ENCODE measurements around the gene CCT7. TPM values are rescaled to one million over a fixed set of nuclear protein-coding genes. Genes with fewer than 3 reads are reported as not detected.

CCT7 gene
- total RNA-seq = 190 TPM
- long read RNA-seq, transcript CCT7-201 (12 exons, 1,916 nt) = major isoform, 859 of 916 reads
- long read RNA-seq, partial matches to known transcripts = 25 of 916 reads
- long read RNA-seq, other reads (novel, unspliced or antisense) = 24 of 916 reads

DNA sequence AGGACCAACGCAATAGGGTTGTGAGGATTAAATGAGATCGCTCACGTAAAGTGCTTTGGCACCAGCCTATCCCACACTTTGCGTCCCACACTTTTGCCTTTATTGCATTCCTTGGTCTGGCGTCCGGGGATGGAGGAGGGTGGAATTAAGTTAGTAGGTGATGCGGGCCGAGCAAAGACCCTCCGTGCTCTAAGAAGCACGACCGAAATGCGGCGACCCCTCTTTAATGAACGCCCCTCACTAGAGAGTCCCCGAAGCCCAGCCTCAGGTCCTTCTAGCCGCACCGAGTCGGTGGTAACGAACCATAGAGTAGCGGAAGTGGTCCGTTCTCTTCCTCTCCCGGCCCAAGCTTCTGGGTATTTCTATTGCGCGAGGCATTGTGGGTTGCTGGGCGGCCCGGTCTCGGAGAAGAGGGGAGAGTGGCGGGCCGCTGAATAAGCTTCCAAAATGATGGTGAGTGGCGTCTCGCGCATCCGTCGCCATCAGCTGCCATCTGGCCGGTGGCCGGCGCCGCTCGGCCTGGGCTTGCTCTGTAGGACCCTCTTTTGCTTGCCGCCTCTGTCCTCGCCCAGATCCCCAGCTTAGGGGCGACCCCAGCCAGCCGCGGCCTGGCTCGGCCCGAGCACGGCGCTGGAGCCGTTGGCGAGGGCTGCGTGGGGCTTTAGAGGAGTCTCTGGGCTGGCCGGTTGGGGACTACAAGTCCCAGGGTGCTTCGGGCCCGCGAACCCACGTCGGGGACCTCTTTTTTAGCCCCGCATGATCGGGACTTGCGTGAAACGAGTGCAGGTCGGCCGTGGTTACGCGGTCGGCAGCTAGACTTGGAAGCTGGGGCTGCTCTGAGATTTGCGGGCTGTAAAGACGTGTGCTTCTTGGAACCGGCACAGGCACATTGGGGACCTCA is at the start of gene CCT7:
Gene CCT7, plus strand, starts transcription at position 377 of the 901 bp plus-strand sequence. Its CDS starts 71 bp downstream, at position 448.
- peak; percentile 92 for DNase-seq (ENCODE audit: low spot score)

DNA sequence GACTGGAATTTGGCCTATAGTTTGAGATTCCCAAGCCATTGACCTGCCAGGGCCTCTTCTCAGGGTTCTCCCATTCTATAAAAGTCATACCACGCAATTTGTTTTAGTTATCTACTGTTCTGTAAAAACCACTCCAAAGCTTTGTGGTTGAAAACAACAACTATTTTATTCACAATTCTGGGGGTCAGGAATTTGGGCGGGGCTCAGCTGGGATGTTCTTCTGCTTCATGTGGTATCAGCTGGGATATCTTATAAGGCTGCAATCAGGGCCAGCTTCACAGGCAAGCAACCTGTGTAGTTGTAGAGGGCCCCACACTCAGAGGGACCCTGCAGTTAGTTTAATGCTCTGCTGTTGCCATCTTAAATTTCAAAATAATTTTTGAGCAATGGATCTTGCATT is 48.1 kb upstream of the CCT7 start:
- DNase-seq (ENCODE audit: low spot score) = peak; percentile 24

DNA sequence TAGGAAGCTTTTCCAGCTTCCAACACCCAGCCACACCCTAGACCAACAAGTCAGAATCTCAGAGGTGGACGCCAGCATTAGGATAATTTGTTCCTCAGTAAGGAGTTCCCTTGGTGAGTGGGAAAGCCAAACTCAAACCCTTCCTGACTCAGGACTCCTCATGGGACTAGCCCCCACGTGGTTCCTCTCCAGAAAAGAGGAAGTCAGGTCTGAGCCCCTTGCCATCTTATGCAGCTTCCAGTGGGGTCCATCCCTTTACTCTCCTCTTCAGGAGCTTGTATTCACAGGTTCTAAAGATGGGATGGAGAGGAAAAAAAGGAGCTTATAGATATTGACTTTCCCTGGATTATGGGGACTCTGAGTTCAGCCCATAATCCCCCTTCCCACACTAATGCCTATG is 46.6 kb upstream of the CCT7 start:
- no peak for DNase-seq (ENCODE audit: low spot score)

DNA sequence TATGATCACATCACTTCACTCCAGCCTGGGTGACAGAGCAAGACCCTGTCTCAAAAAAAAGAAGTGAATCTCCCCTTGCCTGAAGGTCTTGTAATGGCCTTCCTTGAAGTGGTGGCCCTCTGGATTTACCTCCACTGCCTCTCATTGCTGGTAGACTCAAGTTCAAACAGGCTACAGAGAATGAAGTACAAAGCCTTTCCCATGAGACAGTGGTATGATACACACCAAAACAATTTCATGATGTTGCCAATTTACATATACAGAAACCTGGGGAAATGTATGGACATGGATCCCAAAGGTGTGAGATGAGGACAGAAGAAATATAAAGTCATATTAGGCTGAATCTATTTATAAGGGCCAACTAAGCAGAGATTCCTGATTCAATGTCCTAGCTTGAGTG is 36.5 kb upstream of the CCT7 start:
- DNase-seq (ENCODE audit: low spot score) = no peak

DNA sequence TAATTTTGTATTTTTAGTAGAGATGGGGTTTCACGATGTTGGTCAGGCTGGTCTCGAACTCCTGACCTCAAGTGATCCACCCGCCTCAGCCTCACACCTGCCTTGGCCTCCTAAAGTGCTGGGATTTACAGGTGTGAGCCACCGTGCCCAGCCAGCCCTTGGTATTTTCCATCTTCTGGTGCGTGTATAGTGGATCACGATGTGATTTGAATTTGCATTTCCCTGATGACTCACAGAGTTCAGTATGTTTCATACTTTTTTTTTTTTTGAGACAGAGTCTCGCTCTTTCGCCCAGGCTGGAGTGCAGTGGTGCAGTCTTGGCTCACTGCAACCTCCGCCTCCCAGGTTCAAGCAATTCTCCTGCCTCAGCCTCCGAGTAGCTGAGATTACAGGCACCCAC is 33.8 kb upstream of the CCT7 start:
- DNase-seq (ENCODE audit: low spot score) = peak; percentile 51

DNA sequence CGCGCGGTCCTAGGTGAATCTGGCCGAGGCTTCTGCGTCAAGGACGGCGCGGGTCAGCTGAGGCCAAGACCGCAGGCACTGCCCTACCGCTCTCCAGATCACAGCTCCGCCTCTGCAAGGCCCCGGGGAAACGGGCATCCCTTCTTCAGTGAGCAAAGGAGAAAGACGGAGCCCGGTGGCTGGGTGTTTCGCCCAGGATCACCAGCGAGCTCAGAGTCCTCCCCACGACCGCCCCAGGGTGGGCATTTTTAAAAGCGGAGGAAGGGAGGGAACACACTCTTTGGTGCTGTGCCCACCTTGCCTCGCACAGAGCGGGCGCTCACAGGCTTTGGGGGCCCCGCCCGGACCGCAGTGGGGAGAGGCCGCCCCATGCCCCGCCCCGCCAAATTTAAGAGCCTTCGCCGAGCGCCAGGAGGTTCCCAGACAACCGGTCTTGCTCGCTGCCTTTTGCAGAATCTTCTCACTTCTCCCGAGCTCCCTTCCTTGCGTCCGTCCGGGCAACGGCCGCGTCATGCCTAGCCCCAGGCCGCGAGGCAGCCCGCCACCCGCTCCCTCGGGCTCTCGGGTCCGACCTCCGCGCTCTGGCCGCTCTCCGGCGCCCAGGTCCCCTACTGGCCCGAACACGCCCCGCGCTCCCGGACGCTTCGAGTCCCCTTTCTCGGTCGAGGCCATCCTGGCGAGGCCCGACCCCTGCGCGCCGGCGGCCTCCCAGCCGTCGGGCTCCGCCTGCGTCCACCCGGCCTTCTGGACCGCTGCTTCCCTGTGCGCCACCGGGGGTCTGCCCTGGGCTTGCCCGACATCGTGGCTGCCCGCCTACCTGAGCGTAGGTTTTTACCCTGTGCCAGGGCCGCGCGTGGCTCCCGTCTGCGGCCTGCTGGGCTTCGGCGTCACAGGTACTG is 31.7 kb upstream of the CCT7 start, which contains the start of gene NOTO:
Gene NOTO, plus strand, starts transcription at position 419 of the 899 bp plus-strand sequence. Its CDS starts 93 bp downstream, at position 512.
- peak; percentile 87 for DNase-seq (ENCODE audit: low spot score)

DNA sequence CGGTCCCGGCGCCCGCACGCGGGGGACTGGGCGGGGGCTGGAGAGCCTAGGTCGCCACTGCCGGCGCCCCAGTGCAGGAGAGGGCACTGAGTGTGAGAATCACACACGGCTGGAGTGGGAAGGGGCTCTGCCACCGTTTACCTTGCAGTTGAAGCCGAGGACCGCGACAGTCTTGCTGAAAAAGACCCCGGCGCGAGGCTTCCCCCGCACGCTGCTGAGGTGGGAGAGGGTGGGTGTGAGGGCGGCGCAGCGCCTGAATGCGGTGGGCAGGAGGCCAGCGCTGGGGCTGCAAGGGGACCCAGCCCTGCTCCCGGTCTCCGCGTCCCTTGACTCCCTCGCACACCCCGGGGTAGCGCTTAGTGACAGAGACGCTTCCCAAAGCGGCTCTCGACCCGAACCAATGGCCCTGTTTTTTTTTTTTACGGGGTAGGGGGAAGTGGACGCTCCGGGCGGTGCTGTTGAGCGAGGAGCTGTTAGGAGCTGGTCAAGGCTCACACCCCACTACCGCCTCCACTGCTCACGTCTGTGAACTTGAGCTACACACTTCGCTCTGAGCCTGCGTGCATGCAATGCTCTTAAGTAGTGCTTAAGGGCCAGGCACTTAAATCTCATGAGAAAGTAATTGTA is 30.9 kb upstream of the CCT7 start:
- DNase-seq (ENCODE audit: low spot score) = peak; percentile 62

DNA sequence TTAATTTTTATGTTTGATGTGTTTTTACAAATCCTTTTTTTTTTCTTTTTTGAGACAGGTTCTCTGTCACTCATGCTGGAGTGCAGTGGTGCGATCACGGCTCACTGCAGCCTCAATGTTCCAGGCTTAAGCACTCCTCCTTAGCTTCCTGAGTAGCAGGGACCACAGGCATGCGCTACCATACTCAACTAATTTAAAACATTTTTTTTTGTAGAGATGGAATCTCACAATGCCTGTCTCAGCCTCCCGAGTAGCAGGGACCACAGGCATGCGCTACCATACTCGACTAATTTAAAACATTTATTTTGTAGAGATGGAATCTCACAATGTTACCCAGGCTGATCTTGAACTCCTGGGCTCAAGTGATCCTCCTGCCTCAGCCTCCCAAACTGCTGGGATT is 28.5 kb upstream of the CCT7 start:
- DNase-seq (ENCODE audit: low spot score) = no peak

DNA sequence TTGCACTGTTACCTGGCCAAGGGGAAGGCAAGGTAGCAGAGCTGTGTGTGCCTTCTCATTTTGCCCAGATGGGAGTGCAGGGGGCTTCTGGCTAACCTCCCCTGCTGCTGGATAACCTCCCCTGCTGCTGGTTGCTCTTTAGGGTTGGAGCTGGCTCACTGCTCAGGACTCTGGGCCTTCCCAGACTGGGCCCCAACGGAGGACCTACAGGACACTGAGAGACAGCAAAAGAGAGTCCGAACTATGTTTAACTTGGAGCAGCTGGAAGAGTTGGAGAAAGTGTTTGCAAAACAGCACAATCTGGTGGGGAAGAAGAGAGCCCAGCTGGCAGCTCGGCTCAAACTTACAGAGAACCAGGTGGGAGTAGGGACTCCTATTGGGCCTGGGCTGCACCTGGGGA is 25.9 kb upstream of the CCT7 start:
- no peak for DNase-seq (ENCODE audit: low spot score)

DNA sequence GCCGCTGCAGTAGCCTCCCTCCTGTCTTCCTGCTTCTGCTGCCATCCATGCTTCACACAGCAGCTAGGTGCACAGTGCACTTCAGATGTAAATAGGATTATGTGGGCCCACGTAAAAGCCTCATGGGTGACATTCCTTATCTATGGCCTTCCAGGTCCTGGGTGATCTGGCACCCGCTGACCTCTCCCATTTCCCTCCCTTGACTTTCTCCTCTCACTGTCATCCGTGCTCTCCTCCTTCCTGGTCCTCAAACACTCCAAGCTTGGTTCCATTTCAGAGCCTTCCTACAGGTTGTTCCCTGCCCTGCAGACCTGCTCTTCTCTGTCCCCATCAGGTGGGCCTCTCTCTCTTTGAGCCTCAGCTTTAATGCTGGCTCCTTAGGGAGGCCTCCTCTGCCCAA is 24.1 kb upstream of the CCT7 start:
- DNase-seq (ENCODE audit: low spot score) = no peak

DNA sequence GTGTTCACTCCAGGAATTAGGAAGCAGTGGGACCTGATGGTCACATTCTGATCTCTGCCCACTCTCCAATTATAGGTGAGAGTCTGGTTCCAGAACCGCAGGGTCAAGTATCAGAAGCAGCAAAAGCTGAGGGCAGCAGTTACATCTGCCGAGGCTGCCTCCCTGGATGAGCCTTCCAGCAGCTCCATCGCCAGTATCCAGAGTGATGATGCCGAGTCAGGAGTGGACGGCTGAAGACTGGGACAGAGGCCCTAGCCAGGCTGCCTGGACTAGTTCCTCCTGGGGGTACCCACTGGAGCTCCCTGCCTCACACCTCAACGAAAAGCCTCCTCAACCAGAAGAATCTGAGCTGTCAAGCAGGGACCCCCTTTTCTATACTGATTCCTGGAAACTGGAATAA is 23.4 kb upstream of the CCT7 start:
- DNase-seq (ENCODE audit: low spot score) = no peak

DNA sequence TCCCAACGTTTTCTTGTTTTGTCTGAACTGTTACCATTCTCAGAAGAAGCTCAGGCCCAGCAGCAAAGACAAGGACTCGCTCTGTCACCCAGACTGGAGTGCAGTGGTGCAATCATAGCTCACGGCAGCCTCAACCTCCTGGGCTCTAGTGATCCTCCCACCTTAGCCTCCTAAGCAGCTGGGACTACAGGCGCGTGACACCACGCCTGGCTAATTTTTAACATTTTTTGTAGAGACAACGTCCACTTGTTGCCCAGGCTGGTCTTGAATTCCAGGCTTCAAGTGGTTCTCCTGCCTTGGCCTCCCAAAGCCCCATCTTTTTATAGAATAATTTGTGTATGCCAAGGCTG is 22.0 kb upstream of the CCT7 start:
- DNase-seq (ENCODE audit: low spot score) = no peak

DNA sequence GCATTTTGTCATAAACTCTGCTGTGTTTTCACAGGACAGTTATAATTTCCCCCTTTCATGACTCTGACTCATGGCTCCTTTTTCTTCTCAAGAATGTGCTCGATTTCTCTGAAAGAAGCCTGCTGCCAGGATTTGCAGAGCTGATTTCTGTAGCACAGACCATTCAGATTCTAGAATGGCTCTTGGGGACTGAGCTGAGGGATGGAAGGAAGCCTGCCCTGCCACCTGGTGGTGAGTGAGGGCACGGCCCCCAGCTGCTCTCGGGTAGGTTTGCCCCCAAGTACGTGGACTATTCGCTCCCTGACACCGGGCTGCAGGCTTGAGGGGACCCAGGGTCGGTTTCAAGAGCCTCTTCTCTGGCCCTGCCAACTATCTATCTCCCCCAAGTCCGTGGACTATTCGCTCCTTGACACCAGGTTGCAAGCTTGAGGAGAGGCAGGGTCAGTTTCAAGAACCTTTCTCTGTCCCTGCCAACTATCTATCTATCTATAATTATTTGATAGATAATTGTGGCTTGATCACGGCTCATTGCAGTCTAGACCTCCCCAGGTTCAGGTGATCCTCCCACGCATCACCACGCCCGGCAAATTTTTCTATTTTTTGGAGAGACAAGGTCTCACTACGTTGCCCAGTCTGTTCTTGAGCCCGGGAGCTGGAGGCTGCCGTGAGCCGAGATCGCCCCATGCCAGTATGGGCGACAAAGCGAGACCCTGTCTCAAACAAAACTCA is 21.5 kb upstream of the CCT7 start:
- DNase-seq (ENCODE audit: low spot score) = no peak

DNA sequence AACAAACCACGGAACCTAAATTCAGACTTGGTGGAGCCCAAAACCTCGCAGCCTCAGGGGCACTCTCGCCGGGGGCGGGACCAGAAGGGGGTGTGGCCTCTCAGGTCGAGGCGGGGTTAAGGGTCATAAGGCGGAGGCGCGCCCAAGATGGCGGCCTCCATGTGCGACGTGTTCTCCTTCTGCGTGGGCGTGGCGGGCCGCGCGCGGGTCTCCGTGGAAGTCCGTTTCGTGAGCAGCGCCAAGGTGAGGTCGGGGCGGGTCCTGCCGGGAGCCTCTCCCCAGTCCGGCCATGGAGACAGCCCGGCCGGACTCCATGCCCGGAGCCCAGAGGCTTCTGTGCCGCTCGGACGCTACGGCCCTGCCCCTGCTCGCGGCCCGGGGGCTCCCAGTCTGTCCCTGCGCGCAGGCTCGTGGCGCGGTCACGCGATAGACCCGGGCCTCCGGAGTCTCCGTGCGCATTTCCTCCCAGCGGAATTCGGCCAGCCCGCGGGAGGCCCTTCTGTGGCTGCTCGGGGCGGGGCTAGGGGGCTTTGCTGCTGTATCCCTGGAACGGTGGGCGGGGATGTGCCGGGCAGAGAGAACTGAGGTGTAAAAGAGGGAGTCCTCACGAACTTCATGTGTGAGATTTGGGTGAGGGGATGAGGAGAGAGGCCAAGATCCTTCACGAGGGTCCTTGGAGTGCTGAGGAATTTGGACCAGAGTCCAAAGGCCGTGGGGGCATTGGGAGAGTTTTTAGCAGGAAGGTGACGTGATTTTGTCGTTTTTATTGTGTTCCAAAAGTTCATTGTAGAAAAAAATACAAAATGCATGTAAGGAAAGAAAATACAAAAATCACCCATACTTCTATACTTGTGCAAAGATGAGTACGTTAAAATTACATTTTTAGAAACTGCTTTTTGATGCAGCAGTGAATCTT is 19.7 kb upstream of the CCT7 start, which contains the start of gene SMYD5:
Gene SMYD5, plus strand, starts transcription at position 126 of the 916 bp plus-strand sequence. Its CDS starts 22 bp downstream, at position 148.
- DNase-seq (ENCODE audit: low spot score) = peak; percentile 96

DNA sequence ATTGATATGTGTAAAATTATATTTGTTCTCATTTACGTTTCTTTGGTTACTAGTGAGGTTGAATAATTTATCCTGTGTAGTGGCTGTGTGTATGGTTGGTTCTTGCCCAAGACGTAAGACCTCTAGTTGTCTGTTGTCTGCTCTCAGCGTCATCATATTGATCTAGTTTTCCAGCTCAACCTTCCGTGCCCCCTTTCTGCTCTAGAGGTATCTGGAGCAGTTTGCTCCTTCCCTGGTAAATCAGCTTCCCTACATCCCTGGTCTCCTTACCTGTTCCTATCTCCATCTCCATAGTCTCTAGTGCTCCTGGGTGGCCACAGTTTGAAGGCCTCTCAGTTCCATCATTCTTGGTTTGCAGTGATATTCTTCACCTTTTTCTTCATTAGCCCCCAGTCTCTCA is 18.9 kb upstream of the CCT7 start:
- no peak for DNase-seq (ENCODE audit: low spot score)

DNA sequence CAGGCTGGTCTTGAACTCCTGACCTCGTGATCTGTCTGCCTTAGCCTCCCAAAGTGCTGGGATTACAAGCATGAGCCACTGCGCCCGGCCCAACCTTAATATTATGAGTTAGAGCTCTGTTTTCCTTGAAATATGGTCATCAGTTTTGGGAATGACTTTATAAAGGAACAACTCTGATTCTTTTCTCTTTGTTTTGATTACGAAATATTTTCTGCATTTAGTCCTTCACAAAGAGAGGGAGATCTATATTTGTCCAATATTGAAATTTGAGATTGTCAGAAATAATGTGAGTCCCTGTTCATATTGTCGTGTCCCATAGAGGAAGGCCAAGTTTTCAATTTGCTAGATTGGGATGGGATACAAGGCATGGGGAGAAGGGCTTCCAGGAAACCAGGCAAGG is 16.9 kb upstream of the CCT7 start:
- DNase-seq (ENCODE audit: low spot score) = no peak

DNA sequence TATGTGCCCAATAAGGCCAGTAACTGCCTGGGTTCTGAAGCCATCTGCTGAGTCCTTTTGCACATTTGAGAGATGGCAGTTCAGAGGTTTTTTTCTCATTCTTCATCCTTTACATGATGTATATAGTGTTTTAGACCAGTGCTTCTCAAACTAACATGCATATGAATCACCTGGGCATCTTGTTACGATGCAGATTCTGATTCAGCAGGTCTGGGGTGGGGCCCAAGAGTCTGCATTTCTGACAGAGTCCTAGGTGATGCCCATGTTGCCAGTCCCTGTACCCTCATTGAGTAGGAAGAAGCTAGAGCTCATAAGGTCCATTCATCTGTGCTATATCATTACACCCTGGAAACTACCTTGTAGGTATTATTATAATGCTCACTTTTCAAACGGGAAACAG is 16.3 kb upstream of the CCT7 start:
- DNase-seq (ENCODE audit: low spot score) = no peak

DNA sequence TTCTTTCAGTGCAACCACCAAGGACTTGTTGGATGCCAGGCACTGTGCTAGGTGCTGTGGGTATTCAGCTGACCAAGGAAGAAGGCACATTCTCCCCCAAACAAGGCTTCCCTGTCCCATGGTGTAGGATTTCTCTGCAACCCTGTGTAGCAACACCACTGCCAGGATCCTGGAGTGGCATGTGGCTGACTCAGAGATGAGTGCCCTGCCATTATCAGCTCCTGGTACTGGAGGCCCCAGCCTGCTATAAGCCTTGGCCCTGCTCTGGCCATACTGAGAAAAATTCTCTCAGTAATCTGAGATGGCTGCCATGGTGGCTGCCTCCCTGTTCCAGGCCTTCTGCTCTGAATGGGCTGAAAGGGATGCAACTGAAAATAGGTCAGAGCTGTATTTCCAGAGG is 15.8 kb upstream of the CCT7 start:
- no peak for DNase-seq (ENCODE audit: low spot score)

DNA sequence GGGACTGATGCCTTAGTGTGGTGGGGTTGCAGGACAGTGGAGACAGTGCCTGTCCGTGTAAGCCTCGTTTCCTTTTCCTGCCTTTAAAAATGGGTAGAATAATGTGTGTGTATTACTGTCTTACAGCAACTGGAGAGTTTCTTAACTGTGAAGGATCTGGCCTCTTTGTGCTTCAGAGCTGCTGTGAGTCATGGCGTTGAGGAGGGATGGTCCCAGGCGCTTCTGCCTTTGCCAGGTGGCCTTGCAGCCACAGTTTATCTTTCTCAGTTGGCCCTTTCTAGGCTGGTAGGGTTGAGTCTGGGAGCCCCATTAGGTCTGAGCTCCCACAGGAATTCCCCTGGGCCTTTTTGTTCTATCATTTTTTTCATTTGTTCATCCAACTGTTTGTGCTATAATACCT is 10.3 kb upstream of the CCT7 start:
- DNase-seq (ENCODE audit: low spot score) = no peak

Data from mesenteric fat pad (tissue), 1 donor.